GM18858 (cell line): ENCODE measurements around the gene BSND.

Source experiments
- ATAC-seq: cut with Tn5 transposase; IDR thresholded peaks from one replicate; pipeline ENCODE4 v1.9.1; 2021; ENCODE audit not compliant: unreplicated experiment

Gene BSND

GRCh38 chr1:55060133-55060999 lies 61.6 kb downstream of the BSND start:
- ATAC-seq, result peak; percentile 40

- ATAC-seq, result no peak
Observed at GRCh38 chr1:55061000-55061705, 62.4 kb downstream of the BSND start.
